NCI-H345 treated with DMSO at 0.1 percent for 48 hours (cell line): ENCODE results near the gene UBE3B.
A peak's percentile ranks its signal among the peaks of the same experiment; 100 is the strongest.

Source experiments
- DNase-seq: peaks from one replicate; lab custom pipeline; 2025; ENCODE audit not compliant: unreplicated experiment; lab: John Stamatoyannopoulos, UW

UBE3B gene

DNA sequence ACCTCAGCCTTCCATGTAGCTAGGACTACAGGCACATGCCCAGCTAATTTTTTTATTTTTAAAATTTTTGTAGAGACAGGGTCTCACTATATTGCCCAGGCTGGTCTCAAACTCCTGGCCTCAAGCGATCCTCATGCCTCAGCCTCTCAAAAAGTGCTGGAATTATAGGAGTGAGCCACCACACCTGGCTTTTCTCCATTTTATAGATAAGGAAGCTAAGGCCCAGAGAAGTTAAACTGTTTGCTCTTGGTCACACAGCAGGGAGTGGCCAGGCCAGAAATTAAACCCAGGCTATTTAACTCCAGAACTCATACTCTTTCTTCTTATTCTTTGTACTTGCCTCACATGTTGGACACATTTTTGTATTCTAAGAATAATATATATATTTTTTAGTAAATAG, 16.5 kb downstream of the UBE3B start:
- DNase-seq, result no peak

DNA sequence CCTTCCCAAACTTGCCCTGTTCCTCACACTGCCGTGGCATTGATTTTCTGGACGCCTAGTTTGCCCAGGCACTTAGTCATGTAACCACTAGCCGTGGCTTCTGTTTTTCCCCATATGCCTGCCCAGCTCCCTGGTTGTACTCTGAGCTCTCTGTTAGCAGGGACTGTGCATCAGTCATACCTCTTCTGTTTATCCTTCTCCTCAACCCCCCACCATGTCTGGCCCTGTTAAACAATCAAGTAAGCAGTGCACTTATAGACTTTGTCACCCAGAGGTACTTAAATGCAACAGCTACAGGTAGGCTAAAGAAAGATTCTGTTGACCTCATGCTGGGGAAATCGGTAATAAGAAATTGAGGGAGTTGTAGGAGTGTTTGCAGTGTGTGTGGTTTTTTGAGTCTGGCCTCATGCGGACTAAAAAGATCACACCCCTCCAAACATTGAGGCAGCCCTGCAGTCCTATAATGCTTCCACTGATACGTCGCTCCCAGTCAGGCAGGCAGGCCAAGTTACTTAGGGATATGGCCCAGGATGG, 17.0 kb downstream of the UBE3B start:
- DNase-seq, result no peak

- no peak for DNase-seq
These were observed 17.6 kb downstream of the UBE3B start for GRCh38 chr12:109495012-109495411.

GRCh38 chr12:109496306-109496705, 18.9 kb downstream of the UBE3B start:
- no peak for DNase-seq

GRCh38 chr12:109497675-109498074, 20.2 kb downstream of the UBE3B start:
- DNase-seq, result no peak

GRCh38 chr12:109500406-109501185, 23.2 kb downstream of the UBE3B start:
- DNase-seq, result no peak

- DNase-seq, result no peak
These were observed 23.9 kb downstream of the UBE3B start for GRCh38 chr12:109501299-109501698.

GRCh38 chr12:109502332-109502731, 24.9 kb downstream of the UBE3B start:
- DNase-seq, result no peak

GRCh38 chr12:109503611-109504010, 26.2 kb downstream of the UBE3B start:
- DNase-seq, result no peak

DNA sequence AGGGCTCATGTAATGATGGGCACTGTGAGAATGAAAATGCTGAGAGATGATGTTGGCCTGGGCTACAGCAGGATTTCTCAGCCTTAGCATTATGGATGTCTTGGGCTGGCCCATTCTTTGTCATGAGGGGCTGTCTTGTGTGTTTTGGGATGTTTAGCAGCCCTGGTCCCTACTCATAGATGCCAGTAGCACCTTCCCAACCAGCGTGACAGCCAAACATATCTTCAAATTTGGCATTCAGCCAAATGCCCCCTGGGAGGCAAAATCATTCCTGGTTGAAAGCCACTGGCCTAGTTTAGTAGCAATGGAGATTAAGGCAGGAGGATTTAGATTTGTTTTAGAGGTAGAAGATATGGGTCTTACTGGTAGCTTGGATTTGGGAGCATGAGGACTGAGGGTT, 26.6 kb downstream of the UBE3B start:
- peak; percentile 42 for DNase-seq

DNA sequence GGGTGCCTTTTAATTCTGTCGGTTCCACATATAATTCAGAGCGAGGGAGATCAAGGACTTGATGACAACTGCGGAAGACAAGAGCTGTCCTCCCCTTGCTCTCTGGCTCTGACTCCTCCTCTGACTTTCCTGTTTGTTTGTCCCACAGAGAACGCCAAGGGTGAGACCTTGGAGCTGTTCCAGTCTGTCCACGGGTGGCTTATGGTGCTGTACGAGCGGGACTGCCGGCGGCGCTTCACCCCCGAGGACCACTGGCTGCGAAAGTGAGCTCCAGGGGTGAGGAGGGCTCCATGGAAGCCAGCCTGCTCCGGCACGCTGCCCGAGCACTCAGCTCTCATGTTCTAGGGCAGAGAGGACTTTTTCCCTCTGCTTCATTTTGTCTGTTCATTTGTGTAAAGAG, 32.8 kb downstream of the UBE3B start:
- peak; percentile 67 for DNase-seq

- DNase-seq, result no peak
These were observed 35.2 kb downstream of the UBE3B start for GRCh38 chr12:109512608-109513007.

GRCh38 chr12:109513051-109513450, 35.6 kb downstream of the UBE3B start:
- no peak for DNase-seq

DNA sequence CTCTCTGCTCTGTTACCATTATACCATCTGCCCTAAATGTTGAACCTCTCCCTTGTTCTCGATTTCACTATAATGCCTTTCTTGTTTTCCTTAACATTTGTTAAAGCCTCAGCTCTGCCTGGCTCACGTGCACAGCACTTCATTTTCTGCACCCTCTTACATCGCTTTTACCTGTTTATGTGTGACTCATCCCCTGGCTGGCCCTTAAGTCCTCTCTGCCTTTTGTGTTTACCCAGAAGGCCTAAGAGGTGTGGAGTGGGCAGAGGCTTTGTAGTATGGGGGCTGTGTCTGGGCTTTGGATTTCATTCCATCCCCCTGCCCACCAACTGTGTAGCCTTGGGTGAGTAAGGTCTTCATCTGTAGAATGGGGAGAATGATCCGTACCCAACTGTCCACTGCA, 36.5 kb downstream of the UBE3B start:
- no peak for DNase-seq

DNA sequence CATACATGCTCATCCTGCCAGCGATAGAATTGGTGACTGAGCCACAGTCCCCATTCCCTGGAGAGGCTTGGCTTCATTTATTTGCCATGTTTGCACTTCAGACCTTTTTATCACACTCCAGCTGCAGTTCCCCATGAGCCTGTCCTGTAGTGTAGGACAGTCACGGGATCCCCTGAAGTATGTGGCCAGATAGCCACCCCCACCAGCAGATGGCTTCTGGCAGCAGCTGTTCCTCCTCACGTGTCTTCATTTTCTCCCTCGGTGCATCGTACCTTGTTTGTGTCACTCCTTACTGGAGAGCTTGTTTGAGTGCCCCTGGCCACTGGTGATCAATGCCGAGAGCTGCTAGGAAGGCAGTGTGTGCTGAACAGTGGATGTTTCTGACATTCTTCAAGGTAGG, 40.2 kb downstream of the UBE3B start:
- no peak for DNase-seq

- DNase-seq, result peak; percentile 61
These were observed 41.6 kb downstream of the UBE3B start for GRCh38 chr12:109518820-109519665.

DNA sequence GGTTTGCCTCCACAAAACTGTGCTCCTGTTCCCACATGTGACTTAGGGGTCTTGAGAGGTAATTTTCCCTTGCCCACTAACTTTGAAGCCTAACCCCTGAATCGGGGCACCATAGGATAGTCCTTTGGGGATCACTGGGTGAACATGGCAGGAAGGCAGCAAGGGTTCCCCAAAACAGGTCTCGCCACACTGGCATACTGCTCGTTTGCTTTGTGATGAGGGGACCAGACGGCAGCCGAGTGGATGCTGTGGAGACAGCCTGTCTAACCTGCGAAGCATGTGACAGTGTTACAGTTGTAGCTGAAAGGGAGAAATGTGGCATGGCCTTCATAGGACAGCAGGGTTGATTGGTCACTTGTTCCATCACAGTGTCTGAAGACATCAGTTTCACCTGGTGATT, 42.4 kb downstream of the UBE3B start:
- DNase-seq, result no peak

- DNase-seq, result no peak
These were observed 44.4 kb downstream of the UBE3B start for GRCh38 chr12:109521831-109522230.

DNA sequence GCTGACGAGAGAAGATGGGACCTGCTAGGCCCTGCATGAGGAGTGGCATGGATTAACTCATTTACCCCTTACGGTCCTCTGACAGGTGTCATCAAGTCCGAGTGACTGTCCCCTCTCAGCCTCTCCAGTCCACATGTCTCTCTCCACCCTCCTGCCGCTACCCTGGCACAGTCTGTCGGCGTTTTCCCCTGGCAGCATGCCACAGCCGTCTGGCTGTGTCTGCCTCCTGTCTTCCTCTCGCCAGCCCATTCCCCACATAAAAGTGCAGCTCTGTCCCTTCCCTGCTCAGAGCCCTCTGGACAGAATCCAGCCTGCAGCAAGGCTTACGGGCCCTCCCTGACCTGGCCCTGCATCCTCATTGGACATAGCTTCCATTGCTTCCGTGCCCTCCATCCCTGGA, 45.6 kb downstream of the UBE3B start:
- DNase-seq, result no peak

GRCh38 chr12:109523504-109523903, 46.1 kb downstream of the UBE3B start:
- DNase-seq, result no peak

GRCh38 chr12:109524466-109525278, 47.2 kb downstream of the UBE3B start:
- no peak for DNase-seq
